MCF 10A (cell line): ENCODE results near the gene TGFB1. TPM values are rescaled to one million over a fixed set of nuclear protein-coding genes. Genes with fewer than 3 reads are reported as not detected.
"Not testable (repeated sequence)": the region's sequence is repeated elsewhere in the genome, so short reads cannot be mapped to it uniquely, and the experiment has no call there.

Experiments
- BruUV-seq: library from RNA; stranded (reverse); fragments of 400-500 nt; replicated peaks from 2 replicates; lab custom pipeline; 2021; lab: Mats Ljungman, UMichigan
- CTCF ChIA-PET: fragments of 300-600 bp; sonication (Branson Sonifier 250); formaldehyde crosslinking; extraction: SDS; loops from one replicate; lab custom pipeline; 2021; ENCODE audit warnings: antibody characterized with exemption, inconsistent platforms; lab: Yijun Ruan, JAX
- POLR2A ChIA-PET: fragments of 300-600, 350-650 bp; sonication (Branson Sonifier 250); formaldehyde crosslinking; extraction: SDS; loops from one replicate; lab custom pipeline; 2020; ENCODE audit warnings: antibody characterized with exemption, inconsistent platforms; lab: Yijun Ruan, JAX
- DNase-seq: peaks from one replicate; pipeline ENCODE4 v3.0.0-alpha.2; 2018; ENCODE audit not compliant: unreplicated experiment
- H3K27ac Mint-ChIP-seq: one replicate; pipeline ENCODE4 v1.8.0; 2022; ENCODE audit warnings: mild to moderate bottlenecking, low read depth, mixed read lengths; ENCODE audit not compliant: unreplicated experiment
- H3K27me3 Mint-ChIP-seq: one replicate; pipeline ENCODE4 v1.8.0; 2022; ENCODE audit warnings: mixed read lengths; ENCODE audit not compliant: insufficient read depth, unreplicated experiment
- H3K36me3 Mint-ChIP-seq: one replicate; pipeline ENCODE4 v1.8.0; 2022; ENCODE audit warnings: mild to moderate bottlenecking, moderate library complexity, mixed read lengths; ENCODE audit not compliant: insufficient read depth, unreplicated experiment
- H3K4me1 Mint-ChIP-seq: one replicate; pipeline ENCODE4 v1.8.0; 2022; ENCODE audit warnings: mixed read lengths; ENCODE audit not compliant: insufficient read depth, unreplicated experiment
- H3K4me3 Mint-ChIP-seq: one replicate; pipeline ENCODE4 v1.8.0; 2022; ENCODE audit warnings: mild to moderate bottlenecking, moderate library complexity, mixed read lengths; ENCODE audit not compliant: unreplicated experiment
- H3K9me3 Mint-ChIP-seq: one replicate; pipeline ENCODE4 v1.8.0; 2022; ENCODE audit warnings: mixed read lengths; ENCODE audit not compliant: unreplicated experiment
- intact Hi-C: fragments of 100-400 bp; cut with micrococcal nuclease; formaldehyde crosslinking; loops from 2 replicates; pipeline ENCODE4 v1.14.1; 2022
- total RNA-seq: library from RNA; stranded (reverse); gene quantifications from 2 replicates; pipeline ENCODE4 v1.2.3, GENCODE V29; 2022
- TF ChIP-seq, protein P1 (sequence below): fragments of 200-600 bp; IDR thresholded peaks from one replicate; pipeline ENCODE4 v1.8.0; 2022; ENCODE audit warnings: antibody characterized with exemption, mild to moderate bottlenecking; ENCODE audit not compliant: unreplicated experiment

The TGFB1 gene
- total RNA-seq, 1 experiment from 2014 or later, result 27.8 TPM

DNA sequence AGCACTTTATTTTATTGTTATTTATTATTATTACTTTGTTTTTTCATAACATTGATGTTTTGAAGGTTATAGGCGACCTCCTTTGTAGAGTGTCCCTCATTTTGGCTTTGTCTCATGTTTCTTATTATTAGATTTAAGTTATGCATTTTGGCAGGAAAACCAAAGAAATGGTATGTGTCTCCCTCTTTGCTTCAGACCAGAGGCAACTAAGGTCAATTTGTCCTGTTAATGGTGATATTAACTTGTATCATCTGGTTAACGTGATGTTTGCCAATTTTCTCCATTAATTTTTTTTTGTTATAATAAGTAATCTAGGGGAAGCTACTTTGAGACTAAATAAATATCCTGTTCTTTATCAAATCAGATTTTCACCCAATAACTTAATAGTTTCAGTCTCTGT lies 18.8 kb upstream of the TGFB1 start:
- intact Hi-C loops, result no loop called here
- Mint-ChIP-seq H3K27me3 (no peaks in the 10 kb centered on the region), H3K36me3 (peaks cover 12% of the 10 kb centered on the region), H3K4me1 (peaks cover 33% of the 10 kb centered on the region), H3K4me3 (no peak overlapping the region), H3K27ac (no peak overlapping the region), H3K9me3 (no peaks in the 10 kb centered on the region)
- ChIA-PET CTCF (interaction anchor here (0.6 to 1.1 kb wide), 3 partner anchors 8 to 274 kb away, joined by 3 to 5 read pairs (median 3); partner anchors contain the start of gene B9D2), POLR2A (interaction anchor here (0.9 to 1.6 kb wide), 3 partner anchors 10 to 24 kb away, joined by 4 to 5 read pairs (median 4); partner anchors contain the start of gene TGFB1)
- BruUV-seq, result no TSS peak
- TF ChIP-seq, protein P1, sequence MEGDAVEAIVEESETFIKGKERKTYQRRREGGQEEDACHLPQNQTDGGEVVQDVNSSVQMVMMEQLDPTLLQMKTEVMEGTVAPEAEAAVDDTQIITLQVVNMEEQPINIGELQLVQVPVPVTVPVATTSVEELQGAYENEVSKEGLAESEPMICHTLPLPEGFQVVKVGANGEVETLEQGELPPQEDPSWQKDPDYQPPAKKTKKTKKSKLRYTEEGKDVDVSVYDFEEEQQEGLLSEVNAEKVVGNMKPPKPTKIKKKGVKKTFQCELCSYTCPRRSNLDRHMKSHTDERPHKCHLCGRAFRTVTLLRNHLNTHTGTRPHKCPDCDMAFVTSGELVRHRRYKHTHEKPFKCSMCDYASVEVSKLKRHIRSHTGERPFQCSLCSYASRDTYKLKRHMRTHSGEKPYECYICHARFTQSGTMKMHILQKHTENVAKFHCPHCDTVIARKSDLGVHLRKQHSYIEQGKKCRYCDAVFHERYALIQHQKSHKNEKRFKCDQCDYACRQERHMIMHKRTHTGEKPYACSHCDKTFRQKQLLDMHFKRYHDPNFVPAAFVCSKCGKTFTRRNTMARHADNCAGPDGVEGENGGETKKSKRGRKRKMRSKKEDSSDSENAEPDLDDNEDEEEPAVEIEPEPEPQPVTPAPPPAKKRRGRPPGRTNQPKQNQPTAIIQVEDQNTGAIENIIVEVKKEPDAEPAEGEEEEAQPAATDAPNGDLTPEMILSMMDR, result no peak
- no peak for DNase-seq

DNA sequence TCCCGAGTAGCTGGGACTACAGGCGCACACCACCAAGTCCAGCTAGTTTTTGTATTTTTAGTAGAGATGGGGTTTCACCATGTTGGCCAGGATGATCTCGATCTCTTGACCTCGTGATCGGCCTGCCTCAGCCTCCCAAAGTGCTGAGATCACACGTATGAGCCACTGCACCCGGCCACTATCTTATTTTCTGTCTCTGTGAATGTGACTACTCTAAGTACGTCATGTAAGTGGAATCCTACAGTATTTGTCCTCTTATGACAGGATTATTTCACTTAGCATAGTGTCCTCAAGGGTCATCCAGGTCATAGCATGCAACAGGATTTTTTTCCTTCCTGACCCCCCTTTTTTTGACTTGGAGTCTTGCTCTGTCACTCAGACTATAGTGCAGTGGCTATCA lies 17.8 kb upstream of the TGFB1 start:
- peaks cover 33% of the 10 kb centered on the region for H3K4me1 Mint-ChIP-seq
- TF ChIP-seq, protein P1, result no peak
- H3K27ac Mint-ChIP-seq, result no peak overlapping the region
- no peaks in the 10 kb centered on the region for H3K27me3 Mint-ChIP-seq
- no peak overlapping the region for H3K4me3 Mint-ChIP-seq
- ChIA-PET CTCF (interaction anchor here (0.6 to 0.7 kb wide), 2 partner anchors 630 to 1192 kb away, joined by 4 to 5 read pairs; no protein-coding TSS in a partner anchor), POLR2A (interaction anchor here (0.6 kb wide), 1 partner anchor 153 kb away, joined by 3 read pairs; no protein-coding TSS in a partner anchor)
- H3K36me3 Mint-ChIP-seq, result peaks cover 12% of the 10 kb centered on the region
- intact Hi-C loops, result no loop called here
- no peak for DNase-seq
- no peaks in the 10 kb centered on the region for H3K9me3 Mint-ChIP-seq
- BruUV-seq, result no TSS peak

DNA sequence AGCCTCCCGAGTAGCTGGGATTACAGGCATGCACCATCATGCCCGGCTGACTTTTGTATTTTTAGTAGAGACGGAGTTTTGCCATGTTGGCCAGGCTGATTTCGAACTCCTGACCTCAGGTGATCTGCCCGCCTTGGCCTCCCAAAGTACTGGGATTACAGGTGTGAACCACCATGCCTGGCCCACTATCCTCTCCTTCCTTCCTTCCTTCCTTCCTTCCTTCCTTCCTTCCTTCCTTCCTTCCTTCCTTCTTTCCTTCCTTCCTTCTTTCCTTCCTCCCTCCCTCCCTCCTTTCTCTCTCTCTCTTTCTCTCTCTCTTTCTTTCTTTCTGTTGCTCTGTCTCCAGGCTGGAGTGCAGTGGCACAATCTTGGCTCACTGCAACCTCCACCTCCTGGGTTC lies 17.4 kb upstream of the TGFB1 start:
- H3K4me3 Mint-ChIP-seq, DNase-seq, H3K27me3 Mint-ChIP-seq, intact Hi-C loops, H3K27ac Mint-ChIP-seq, H3K9me3 Mint-ChIP-seq, BruUV-seq: not testable (repeated sequence)
- peaks cover 36% of the 10 kb centered on the region for H3K4me1 Mint-ChIP-seq
- ChIA-PET CTCF (interaction anchor here (0.6 kb wide), 1 partner anchor 1192 kb away, joined by 5 read pairs; no protein-coding TSS in a partner anchor), POLR2A (interaction anchor here (0.7 kb wide), 1 partner anchor 9 kb away, joined by 3 read pairs; no protein-coding TSS in a partner anchor)
- H3K36me3 Mint-ChIP-seq, result peaks cover 12% of the 10 kb centered on the region

GRCh38 chr19:41369769-41370168 lies 16.0 kb upstream of the TGFB1 start:
- no peak for DNase-seq
- no peaks in the 10 kb centered on the region for H3K27me3 Mint-ChIP-seq
- TF ChIP-seq, protein P1, result no peak
- intact Hi-C loops, result no loop called here
- H3K36me3 Mint-ChIP-seq, result peaks cover 12% of the 10 kb centered on the region
- peaks cover 34% of the 10 kb centered on the region for H3K4me1 Mint-ChIP-seq
- H3K9me3 Mint-ChIP-seq, result no peaks in the 10 kb centered on the region
- no peak overlapping the region for H3K27ac Mint-ChIP-seq
- no peak overlapping the region for H3K4me3 Mint-ChIP-seq
- no TSS peak for BruUV-seq
- POLR2A ChIA-PET, result interaction anchor here (0.7 to 1.2 kb wide), 2 partner anchors 18 to 501 kb away, joined by 3 read pairs; no protein-coding TSS in a partner anchor
- CTCF ChIA-PET, result interaction anchor here (1.9 kb wide), 1 partner anchor 15 kb away, joined by 4 read pairs; no protein-coding TSS in a partner anchor
